Measurements from ENCODE around the gene FIBP.
A peak's percentile ranks its signal among the peaks of the same experiment; 100 is the strongest.

FIBP gene

GRCh38 chr11:65907878-65908277 lies 19.6 kb upstream of the FIBP start:
- no peak for TF ChIP-seq CTCF (IDR thresholded peaks at IDR 0.05; ENCODE audit: insufficient read depth, low read length, missing control alignments)
- CTCF ChIA-PET, result interaction anchor here (18.8 kb wide), 1 partner anchor 17 kb away, joined by 394 read pairs; the partner anchor contains the start of genes CCDC85B and FIBP
- POLR2A ChIA-PET, result interaction anchor here (0.5 kb wide), 1 partner anchor 356 kb away, joined by 3 read pairs; no protein-coding TSS in a partner anchor
- H3K4me3 ChIP-seq (ENCODE audit: low read depth, low read length), result no peak overlapping the region
- no peak for DNase-seq (ENCODE audit: low read depth, low spot score)

GRCh38 chr11:65906602-65907001 lies 18.3 kb upstream of the FIBP start:
- no peak for DNase-seq (ENCODE audit: low read depth, low spot score)
- ChIA-PET CTCF (interaction anchor here (1.0 to 18.8 kb wide), 3 partner anchors 16 to 139 kb away, joined by 3 to 394 read pairs (median 3); partner anchors contain the start of genes CCDC85B and FIBP), POLR2A (interaction anchor here (0.8 to 3.1 kb wide), 4 partner anchors 8 to 18 kb away, joined by 3 to 13 read pairs (median 4); partner anchors contain the start of gene CCDC85B)
- no peak overlapping the region for H3K4me3 ChIP-seq (ENCODE audit: low read depth, low read length)
- TF ChIP-seq CTCF (IDR thresholded peaks at IDR 0.05; ENCODE audit: insufficient read depth, low read length, missing control alignments), result no peak

GRCh38 chr11:65903715-65904114 lies 15.4 kb upstream of the FIBP start:
- POLR2A ChIA-PET, result interaction anchor here (1.2 to 7.7 kb wide), 4 partner anchors 8 to 14 kb away, joined by 7 to 136 read pairs (median 12); partner anchors contain the start of genes CCDC85B and FIBP
- no peak for TF ChIP-seq CTCF (IDR thresholded peaks at IDR 0.05; ENCODE audit: insufficient read depth, low read length, missing control alignments)
- H3K4me3 ChIP-seq (ENCODE audit: low read depth, low read length), result no peak overlapping the region
- CTCF ChIA-PET, result interaction anchor here (1.4 to 18.8 kb wide), 2 partner anchors 8 to 13 kb away, joined by 5 to 394 read pairs; partner anchors contain the start of genes CCDC85B and FIBP
- DNase-seq (ENCODE audit: low read depth, low spot score), result no peak

- DNase-seq (ENCODE audit: low read depth, low spot score), result no peak
- peak overlapping the region; percentile 13; the same call in 1 of the 2 replicates for H3K4me3 ChIP-seq (ENCODE audit: low read depth, low read length)
- ChIA-PET POLR2A (interaction anchor here (1.2 to 7.7 kb wide), 4 partner anchors 9 to 15 kb away, joined by 7 to 136 read pairs (median 12); partner anchors contain the start of genes CCDC85B and FIBP), CTCF (interaction anchor here (1.4 to 18.8 kb wide), 2 partner anchors 9 to 13 kb away, joined by 5 to 394 read pairs; partner anchors contain the start of genes CCDC85B and FIBP)
- no peak for TF ChIP-seq CTCF (IDR thresholded peaks at IDR 0.05; ENCODE audit: insufficient read depth, low read length, missing control alignments)
Measured at GRCh38 chr11:65903068-65903481, 14.8 kb upstream of the FIBP start.

GRCh38 chr11:65900899-65901180 lies 12.6 kb upstream of the FIBP start:
- CTCF ChIA-PET, result interaction anchor here (1.5 to 18.8 kb wide), 4 partner anchors 10 to 88 kb away, joined by 4 to 394 read pairs (median 6); partner anchors contain the start of genes CCDC85B and FIBP
- peak overlapping the region; percentile 98 for H3K4me3 ChIP-seq (ENCODE audit: low read depth, low read length)
- POLR2A ChIA-PET, result interaction anchor here (0.7 to 7.7 kb wide), 7 partner anchors 10 to 35 kb away, joined by 3 to 136 read pairs (median 5); partner anchors contain the start of genes CCDC85B and FIBP
- TF ChIP-seq CTCF (IDR thresholded peaks at IDR 0.05; ENCODE audit: insufficient read depth, low read length, missing control alignments), result no peak
- no peak for DNase-seq (ENCODE audit: low read depth, low spot score)

- ChIA-PET POLR2A (interaction anchor here (0.7 to 7.7 kb wide), 6 partner anchors 10 to 34 kb away, joined by 3 to 136 read pairs (median 7); partner anchors contain the start of genes CCDC85B and FIBP), CTCF (interaction anchor here (1.5 to 18.8 kb wide), 4 partner anchors 10 to 88 kb away, joined by 4 to 394 read pairs (median 6); partner anchors contain the start of genes CCDC85B and FIBP)
- peak within 1 kb of the TSS; percentile 98 for H3K4me3 ChIP-seq (ENCODE audit: low read depth, low read length)
- DNase-seq (ENCODE audit: low read depth, low spot score), result peak; percentile 73
- TF ChIP-seq CTCF (IDR thresholded peaks at IDR 0.05; ENCODE audit: insufficient read depth, low read length, missing control alignments), result no peak
Measured at GRCh38 chr11:65900125-65900898, 12.0 kb upstream of the FIBP start, which contains the start of gene FOSL1. TSS of gene FOSL1 (minus strand) at chr11:65900388. CDS start at chr11:65900339, 49 bp downstream.

Data from AG04449 (cell line).